Transverse colon (tissue), 4 donors: ENCODE measurements around the gene SKIDA1. TPM values are rescaled to one million over a fixed set of nuclear protein-coding genes. Genes with fewer than 3 reads are reported as not detected.

Experiments
- DNase-seq: peaks from one replicate; pipeline ENCODE4 v3.0.0-alpha.2; 2019
- H3K27ac ChIP-seq, 4 donors: fragments of 200-600 bp; sonication (generic); 2 replicates each; pipeline ENCODE4 v1.5.1; 2016 to 2018; ENCODE audit warnings: inconsistent platforms in 4 of 4
- H3K27me3 ChIP-seq: fragments of 200-600 bp; sonication (generic); 2 replicates; pipeline ENCODE4 v1.5.1; 2017; ENCODE audit warnings: inconsistent platforms
- H3K36me3 ChIP-seq, 4 donors: fragments of 200-600 bp; sonication (generic); 2 replicates each; pipeline ENCODE4 v1.5.1; 2017 to 2019; ENCODE audit warnings: inconsistent platforms in 4 of 4
- H3K4me1 ChIP-seq, 4 donors: fragments of 200-600 bp; sonication (generic); 2 replicates each; pipeline ENCODE4 v1.5.1; 2017 to 2020; ENCODE audit warnings: inconsistent platforms in 4 of 4
- H3K4me3 ChIP-seq, 4 donors: fragments of 200-600 bp; sonication (generic); 1 replicate in 1 of 4; 2 replicates in 3 of 4; pipeline versions ENCODE4 v1.5.1 to v1.6.1; 2017 to 2019; ENCODE audit warnings: inconsistent platforms in 4 of 4
- H3K9me3 ChIP-seq, 2 donors: fragments of 200-600 bp; sonication (generic); 2 replicates each; pipeline ENCODE4 v1.5.1; 2017 to 2019; ENCODE audit warnings: inconsistent platforms in 2 of 2
- EP300 ChIP-seq: sonication (generic); formaldehyde crosslinking; IDR thresholded peaks from one replicate; pipeline ENCODE4 v1.6.1; 2017; ENCODE audit warnings: antibody characterized with exemption, low read depth
- POLR2A ChIP-seq: fragments of 450-650 bp; IDR thresholded peaks from one replicate; pipeline ENCODE4 v1.6.1; 2016; ENCODE audit warnings: antibody characterized with exemption, mild to moderate bottlenecking, moderate library complexity
- POLR2AphosphoS5 ChIP-seq, 3 donors: sonication (generic); formaldehyde crosslinking; IDR thresholded peaks; one replicate each; pipeline ENCODE4 v1.6.1; 2016; ENCODE audit warnings: antibody characterized with exemption in 3 of 3
- WGBS, 2 donors: methylation state at CpG; one replicate each; pipeline ENCODE4 v1.1.5; 2018; ENCODE audit warnings: low coverage in 1 of 2; 5-methylcytosine and 5-hydroxymethylcytosine counted together
- in situ Hi-C, 4 donors: fragments of 200-750 bp; cut with MboI; loops; one replicate each; pipeline versions ENCODE4 v1.15.0 to v1.15.1; 2017; ENCODE audit warnings: low sequenced_read_pairs in 3 of 4, low pct_ligation_motif_present in 1 of 4, low pct_unique_long_range_greater_than_20kb in 1 of 4
- intact Hi-C: fragments of 100-400 bp; cut with DNase I; formaldehyde crosslinking; loops from one replicate; pipeline ENCODE4 v1.15.1; 2023; ENCODE audit warnings: low total_unique reads
- total RNA-seq, 4 donors: library from RNA; depleted of rRNA; stranded (reverse); fragments of >200 nt; gene quantifications; one replicate each; pipeline ENCODE4 v1.1.0, GENCODE V29; 2016
- TF ChIP-seq, protein P1 (sequence below), 5 experiments: fragments of 200-600 bp in 3 of 5; fragments of 450-650 bp in 2 of 5; sonication (generic) in 3 of 5; IDR thresholded peaks; 1 replicate in 2 of 5; 2 replicates in 3 of 5; pipeline ENCODE4 v1.5.1; 2016 to 2017; ENCODE audit warnings: antibody characterized with exemption in 5 of 5, inconsistent platforms in 3 of 5, mild to moderate bottlenecking in 2 of 5, moderate library complexity in 1 of 5

SKIDA1 gene
- total RNA-seq, 4 donors from 2014 or later, result 0.27 to 0.60 TPM; not detected in 2

DNA sequence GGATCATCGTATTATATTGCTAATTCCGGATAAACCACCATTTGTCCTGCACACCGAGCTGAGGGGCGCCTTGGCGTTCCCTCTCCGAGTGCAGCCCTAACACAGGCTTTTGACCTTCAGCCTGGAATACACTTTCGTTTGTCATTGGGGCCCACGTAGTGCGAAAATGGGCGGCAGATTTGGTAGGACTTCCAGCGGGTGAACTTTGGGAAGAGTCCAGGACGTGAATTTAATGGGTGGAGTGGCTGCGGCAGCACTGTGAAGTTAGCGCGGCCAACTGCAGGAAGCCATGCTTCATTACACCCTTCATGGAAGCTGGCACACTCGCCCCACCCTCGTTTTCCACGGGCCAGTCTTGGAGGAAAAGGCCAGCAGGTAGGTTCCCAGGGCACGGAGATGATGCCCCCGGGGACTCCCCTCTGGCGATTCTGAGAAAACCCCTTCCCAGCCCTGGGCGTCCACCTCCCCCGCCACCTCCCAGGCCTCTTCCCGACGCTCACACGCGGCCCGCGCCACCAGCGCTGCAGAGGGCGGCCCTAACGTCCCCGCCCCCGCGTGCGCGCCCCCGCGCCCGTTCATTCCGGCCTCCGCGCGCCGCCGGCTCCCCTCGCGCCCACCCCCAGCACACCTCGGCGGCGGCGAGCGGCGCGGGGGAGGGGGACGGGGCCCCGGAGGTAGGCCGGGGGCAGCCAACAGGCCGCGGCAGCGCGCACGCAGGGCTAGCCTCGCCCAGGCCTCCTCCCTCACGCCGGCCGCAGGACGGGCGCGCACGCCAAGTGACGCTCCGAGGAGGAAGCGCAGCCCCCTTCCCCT lies 8.2 kb upstream of the SKIDA1 start, which contains the start of gene MLLT10:
Gene MLLT10, plus strand, starts transcription at position 766 of the 813 bp plus-strand sequence. CDS start 413 bp downstream, outside the sequence.
- WGBS, 2 donors, result 0 to 3% methylated on average over 6 to 26 of the region's 74 CpGs
- H3K27me3 ChIP-seq, result peaks cover 6% of the 10 kb centered on the region
- H3K4me1 ChIP-seq, result peaks cover 0 to 36% (median 14%) of the 10 kb centered on the region in 4 donors
- peak within 1 kb of the TSS; percentile 68 to 93 (median 82) for H3K4me3 ChIP-seq
- in situ Hi-C loops, result no loop called here
- H3K9me3 ChIP-seq, result no peaks in the 10 kb centered on the region
- peaks cover 0 to 8% (median 2%) of the 10 kb centered on the region in 4 donors for H3K36me3 ChIP-seq
- peak; percentile 94 for DNase-seq
- intact Hi-C loops, result loop anchor here (10.0 kb wide), 1 partner anchor 1141 kb away; no protein-coding TSS in a partner anchor
- H3K27ac ChIP-seq, result peak within 1 kb of the TSS; percentile 91 to 98 (median 95)
- TF ChIP-seq, protein P1, sequence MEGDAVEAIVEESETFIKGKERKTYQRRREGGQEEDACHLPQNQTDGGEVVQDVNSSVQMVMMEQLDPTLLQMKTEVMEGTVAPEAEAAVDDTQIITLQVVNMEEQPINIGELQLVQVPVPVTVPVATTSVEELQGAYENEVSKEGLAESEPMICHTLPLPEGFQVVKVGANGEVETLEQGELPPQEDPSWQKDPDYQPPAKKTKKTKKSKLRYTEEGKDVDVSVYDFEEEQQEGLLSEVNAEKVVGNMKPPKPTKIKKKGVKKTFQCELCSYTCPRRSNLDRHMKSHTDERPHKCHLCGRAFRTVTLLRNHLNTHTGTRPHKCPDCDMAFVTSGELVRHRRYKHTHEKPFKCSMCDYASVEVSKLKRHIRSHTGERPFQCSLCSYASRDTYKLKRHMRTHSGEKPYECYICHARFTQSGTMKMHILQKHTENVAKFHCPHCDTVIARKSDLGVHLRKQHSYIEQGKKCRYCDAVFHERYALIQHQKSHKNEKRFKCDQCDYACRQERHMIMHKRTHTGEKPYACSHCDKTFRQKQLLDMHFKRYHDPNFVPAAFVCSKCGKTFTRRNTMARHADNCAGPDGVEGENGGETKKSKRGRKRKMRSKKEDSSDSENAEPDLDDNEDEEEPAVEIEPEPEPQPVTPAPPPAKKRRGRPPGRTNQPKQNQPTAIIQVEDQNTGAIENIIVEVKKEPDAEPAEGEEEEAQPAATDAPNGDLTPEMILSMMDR (IDR thresholded peaks at IDR 0.05), result peak; percentile 33 to 80 (median 42)
- TF ChIP-seq POLR2AphosphoS5 (IDR thresholded peaks at IDR 0.05), result peak; percentile 69 to 79 (median 70)
- peak; percentile 77 for TF ChIP-seq POLR2A
- no peak for TF ChIP-seq EP300

DNA sequence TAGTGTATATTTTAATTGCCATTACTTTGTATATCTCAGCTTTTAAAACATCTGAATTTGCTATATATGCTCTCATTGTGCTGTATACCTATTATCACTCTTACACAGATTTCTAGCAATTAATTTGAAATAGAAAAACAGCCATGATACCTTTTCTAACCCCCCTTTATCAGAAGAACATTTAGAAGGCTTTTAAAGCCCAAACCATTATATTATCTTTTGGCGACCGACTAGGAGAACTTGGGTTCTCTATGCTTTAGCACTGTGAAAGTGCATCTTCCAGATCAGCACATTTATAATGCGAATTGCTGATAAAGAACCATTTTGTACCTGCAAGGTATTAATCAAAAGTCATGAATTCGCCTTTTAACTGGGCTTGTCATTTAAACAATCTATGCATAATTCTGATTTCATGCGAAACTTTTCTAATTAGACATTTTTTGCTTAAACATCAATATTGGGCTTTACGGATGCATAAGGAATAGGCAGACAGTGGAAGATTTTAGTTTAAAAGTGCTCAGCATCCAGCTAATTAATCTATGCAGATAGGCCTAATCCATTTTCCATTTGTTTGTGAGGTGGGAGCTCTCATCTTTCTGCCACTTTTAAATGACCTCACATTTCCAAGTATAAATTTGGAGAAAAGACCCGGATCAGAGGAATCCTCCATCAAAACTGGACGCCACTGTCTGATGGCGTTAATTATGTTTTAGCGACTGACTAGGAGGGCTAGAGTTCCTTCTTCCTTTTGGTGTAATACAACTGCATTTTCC lies 7.4 kb upstream of the SKIDA1 start:
- intact Hi-C loops (loop anchor here (10.0 kb wide), 1 partner anchor 1142 kb away; no protein-coding TSS in a partner anchor), in situ Hi-C loops (no loop called here)
- H3K9me3 ChIP-seq, result no peaks in the 10 kb centered on the region
- H3K36me3 ChIP-seq, result peaks cover 0 to 2% (median 0%) of the 10 kb centered on the region in 4 donors
- peak overlapping the region; percentile 39 to 83 (median 75) for H3K4me3 ChIP-seq
- peak overlapping the region; percentile 91 to 98 (median 95) for H3K27ac ChIP-seq
- peaks cover 14% of the 10 kb centered on the region for H3K27me3 ChIP-seq
- DNase-seq, result no peak
- H3K4me1 ChIP-seq, result peaks cover 0 to 41% (median 14%) of the 10 kb centered on the region in 4 donors
- TF ChIP-seq POLR2A (no peak), EP300 (no peak), POLR2AphosphoS5 (IDR thresholded peaks at IDR 0.05) (no peak)
- TF ChIP-seq, protein P1 (IDR thresholded peaks at IDR 0.05), result no peak
- 49 to 51% methylated on average over 10 of the region's 10 CpGs for WGBS, 2 donors

DNA sequence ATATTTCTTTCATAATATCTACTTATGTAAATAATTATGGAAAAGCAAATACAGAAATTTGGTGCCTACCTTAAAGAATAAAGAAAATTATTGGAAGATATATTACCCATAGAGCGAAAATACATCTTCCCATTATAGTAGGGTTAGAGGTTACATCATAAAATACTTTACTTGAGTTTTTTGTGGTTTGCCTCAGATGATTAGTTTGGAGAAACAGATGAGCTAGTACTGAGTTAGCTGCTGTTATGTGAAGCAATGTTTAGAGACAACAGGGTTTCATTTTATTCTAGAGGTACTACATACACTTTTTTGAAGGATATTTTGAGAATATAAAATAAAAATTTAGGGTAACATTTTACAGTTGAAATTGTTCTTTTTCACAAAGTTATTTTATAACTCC lies 5.7 kb upstream of the SKIDA1 start:
- TF ChIP-seq POLR2AphosphoS5 (IDR thresholded peaks at IDR 0.05) (no peak), EP300 (no peak), POLR2A (no peak)
- TF ChIP-seq, protein P1 (IDR thresholded peaks at IDR 0.05), result no peak
- H3K27me3 ChIP-seq, result peaks cover 22% of the 10 kb centered on the region
- H3K9me3 ChIP-seq, result no peaks in the 10 kb centered on the region
- intact Hi-C loops (loop anchor here (10.0 kb wide), 1 partner anchor 1144 kb away; no protein-coding TSS in a partner anchor), in situ Hi-C loops (no loop called here)
- no peak overlapping the region for H3K4me3 ChIP-seq
- no peak for DNase-seq
- whole genome bisulfite sequencing, 2 donors, result 55 to 76% methylated on average over 1 of the region's 1 CpG
- H3K4me1 ChIP-seq, result peaks cover 0 to 47% (median 17%) of the 10 kb centered on the region in 4 donors
- peak overlapping the region; percentile 23 to 96 (median 92) for H3K27ac ChIP-seq
- no peaks in the 10 kb centered on the region for H3K36me3 ChIP-seq
